ENCODE results near the gene GMDS.
"Not testable (repeated sequence)": the region's sequence is repeated elsewhere in the genome, so short reads cannot be mapped to it uniquely, and the experiment has no call there.

The GMDS gene

DNA sequence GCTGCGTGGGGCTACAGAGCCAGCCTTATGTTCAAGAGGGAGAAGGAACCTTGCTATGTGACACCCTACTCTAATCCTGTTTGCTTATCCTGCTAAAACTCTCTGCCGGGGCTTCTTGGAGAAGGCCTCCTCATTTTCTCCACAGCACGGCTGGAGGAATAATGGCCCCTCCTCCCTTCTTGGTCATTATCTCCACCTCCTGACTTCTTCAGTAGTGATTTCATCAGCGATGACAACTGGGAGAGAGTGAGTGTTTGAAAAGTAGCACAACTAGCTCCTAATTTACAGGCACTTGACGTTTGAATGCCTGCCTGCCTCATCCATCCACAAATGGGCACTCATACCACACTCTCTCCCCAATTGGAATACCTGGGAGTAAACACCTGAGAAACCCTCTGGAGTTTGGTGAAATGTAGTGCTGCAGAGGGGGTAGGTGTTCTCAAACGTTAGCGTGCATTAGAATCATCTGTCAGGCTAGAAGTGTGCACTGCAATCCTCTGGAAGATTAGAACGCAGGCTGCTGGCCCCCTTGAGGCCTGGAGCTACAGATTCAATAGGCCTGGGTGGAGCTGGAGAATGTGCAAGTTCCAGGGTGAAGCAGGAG is 487.2 kb downstream of the GMDS start:
- DNase-seq (ENCODE audit: low read depth in 1 of 2, low spot score in 1 of 2): no peak

DNA sequence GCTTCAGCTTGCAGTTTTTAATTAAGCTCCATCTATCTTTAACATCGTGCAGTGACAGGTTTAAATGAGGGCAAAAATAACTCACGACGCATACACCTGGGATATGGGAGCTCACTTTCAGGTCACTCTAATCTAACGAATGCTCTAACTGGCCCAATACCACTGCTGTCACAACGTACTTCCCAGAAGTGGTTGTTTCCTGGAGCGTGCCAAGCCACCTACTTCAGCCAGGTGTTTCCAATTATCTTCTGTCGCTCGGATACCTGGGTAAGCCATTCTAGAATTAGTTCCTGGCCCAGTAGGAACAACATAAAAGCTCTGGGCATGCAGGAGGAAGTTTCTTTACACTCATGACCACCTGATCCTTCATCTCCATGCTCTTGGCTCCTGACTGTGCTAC is 488.3 kb downstream of the GMDS start:
- DNase-seq (ENCODE audit: low read depth in 1 of 2, low spot score in 1 of 2): no peak

DNA sequence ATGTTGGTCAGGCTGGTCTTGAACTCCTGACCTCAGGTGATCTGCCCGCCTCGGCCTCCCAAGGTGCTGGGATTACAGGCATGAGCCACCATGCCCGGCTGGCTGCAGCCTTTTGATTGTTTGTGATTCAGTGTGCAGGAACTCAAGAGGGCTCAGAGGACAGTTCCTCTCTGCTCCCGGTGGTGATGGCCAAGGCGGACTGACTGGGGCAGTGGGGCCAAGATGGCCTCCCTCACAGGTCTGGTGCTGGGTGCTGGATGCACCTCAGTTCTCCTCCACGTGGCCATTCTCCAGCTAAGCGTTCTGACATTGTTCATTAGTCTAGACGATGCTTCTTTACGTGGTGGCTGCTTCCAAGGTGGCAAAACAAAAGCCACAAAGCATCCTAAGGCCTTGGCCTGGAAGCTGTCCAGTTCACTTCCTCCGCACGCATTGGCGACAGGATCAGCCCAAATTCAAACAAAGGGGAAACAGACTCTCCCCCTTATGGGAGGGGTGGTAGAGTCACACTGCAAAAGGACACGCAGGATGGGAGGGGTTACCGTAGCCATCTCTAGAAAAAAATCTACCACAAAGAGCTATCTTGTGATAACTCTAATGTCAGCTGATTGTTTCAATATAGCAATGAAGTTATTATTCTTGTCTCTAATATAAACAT is 488.8 kb downstream of the GMDS start:
- no peak for DNase-seq (ENCODE audit: low read depth in 1 of 2, low spot score in 1 of 2)

GRCh38 chr6:1751063-1751462 is 494.3 kb downstream of the GMDS start:
- DNase-seq (ENCODE audit: low read depth in 1 of 2, low spot score in 1 of 2): not testable (repeated sequence)

GRCh38 chr6:1749041-1749440 is 496.4 kb downstream of the GMDS start:
- DNase-seq (ENCODE audit: low read depth in 1 of 2, low spot score in 1 of 2): no peak

DNA sequence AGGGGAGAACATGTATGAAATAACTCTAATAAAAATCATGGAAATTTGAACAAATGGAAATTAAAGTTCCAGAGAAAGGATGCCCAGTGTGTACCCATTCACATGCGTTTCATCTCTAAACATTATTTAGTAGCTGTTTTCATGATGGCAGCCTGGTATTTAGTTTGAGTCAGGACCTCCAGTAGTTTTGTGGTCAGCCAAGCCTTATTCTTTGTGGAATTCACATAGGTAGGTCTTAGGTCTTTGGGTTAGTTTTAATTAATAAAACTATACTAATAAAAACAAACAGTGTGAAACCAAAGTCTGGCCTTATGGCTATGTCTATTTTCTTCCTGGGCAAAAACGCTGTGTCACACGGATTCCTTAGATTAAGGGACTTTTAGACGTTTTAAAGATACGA is 497.9 kb downstream of the GMDS start:
- DNase-seq (ENCODE audit: low read depth in 1 of 2, low spot score in 1 of 2): no peak

DNA sequence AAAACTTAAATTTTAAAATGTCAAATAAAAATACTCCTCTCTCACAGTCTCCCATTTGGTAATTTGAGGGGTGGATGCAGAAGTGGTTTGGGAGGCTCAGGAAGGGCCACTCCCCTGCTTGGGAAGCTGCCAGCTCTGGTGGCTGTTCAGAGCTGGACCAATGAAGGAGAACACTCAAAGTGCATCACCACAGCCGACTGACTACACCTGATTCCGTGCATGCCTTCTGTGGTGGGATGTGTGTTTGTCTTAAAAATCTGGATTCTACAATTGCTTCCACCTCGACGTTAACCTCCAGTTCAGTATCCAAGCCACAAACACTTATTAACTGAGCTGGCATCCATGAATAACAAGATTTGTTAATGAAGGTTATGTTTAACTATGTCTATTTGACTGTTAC is 498.4 kb downstream of the GMDS start:
- DNase-seq (ENCODE audit: low read depth in 1 of 2, low spot score in 1 of 2): no peak

DNA sequence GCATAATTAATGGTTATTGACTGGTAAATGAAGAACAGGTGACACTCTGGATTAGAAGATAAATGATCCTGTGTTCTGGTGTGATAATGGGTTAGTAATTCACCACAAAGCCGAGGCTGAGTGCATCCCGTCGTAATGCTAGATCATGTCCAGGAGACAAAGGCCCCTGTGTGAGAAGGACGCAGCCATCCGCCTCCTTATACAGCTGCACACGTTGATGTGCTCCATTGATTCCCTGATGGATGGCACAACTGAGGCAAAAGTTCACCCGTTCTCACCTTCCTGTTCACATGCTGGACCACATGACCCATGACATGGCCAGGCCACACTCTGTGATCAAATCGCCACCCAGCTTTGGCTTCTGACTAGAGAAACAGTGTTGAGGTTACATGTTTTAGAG is 499.6 kb downstream of the GMDS start:
- DNase-seq (ENCODE audit: low read depth in 1 of 2, low spot score in 1 of 2): no peak

GRCh38 chr6:1744543-1744942 is 500.9 kb downstream of the GMDS start:
- no peak for DNase-seq (ENCODE audit: low read depth in 1 of 2, low spot score in 1 of 2)

DNA sequence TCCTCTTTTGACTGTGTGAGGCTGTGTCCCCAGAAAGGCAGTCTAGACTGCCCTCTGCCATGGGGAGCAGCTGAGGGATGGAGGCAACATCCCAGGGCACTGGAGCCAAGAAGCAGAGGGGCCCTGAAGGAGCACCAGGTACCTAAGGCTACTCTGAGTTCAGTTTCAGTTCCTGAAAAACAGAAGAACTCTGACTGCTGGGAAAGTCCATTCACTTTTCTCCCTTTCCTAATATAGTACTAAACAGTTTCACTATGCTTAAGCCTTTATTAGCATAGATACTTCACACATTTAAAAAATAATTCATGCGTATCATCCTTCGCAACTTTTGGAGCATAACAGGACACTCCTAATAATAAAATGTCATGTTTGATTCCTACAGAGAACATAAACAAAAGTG is 505.7 kb downstream of the GMDS start:
- DNase-seq (ENCODE audit: low read depth in 1 of 2, low spot score in 1 of 2): no peak

- DNase-seq (ENCODE audit: low read depth in 1 of 2, low spot score in 1 of 2): no peak
These were observed 506.2 kb downstream of the GMDS start for GRCh38 chr6:1739220-1739619.

GRCh38 chr6:1738558-1739081 is 506.8 kb downstream of the GMDS start:
- no peak for DNase-seq (ENCODE audit: low read depth in 1 of 2, low spot score in 1 of 2)

DNA sequence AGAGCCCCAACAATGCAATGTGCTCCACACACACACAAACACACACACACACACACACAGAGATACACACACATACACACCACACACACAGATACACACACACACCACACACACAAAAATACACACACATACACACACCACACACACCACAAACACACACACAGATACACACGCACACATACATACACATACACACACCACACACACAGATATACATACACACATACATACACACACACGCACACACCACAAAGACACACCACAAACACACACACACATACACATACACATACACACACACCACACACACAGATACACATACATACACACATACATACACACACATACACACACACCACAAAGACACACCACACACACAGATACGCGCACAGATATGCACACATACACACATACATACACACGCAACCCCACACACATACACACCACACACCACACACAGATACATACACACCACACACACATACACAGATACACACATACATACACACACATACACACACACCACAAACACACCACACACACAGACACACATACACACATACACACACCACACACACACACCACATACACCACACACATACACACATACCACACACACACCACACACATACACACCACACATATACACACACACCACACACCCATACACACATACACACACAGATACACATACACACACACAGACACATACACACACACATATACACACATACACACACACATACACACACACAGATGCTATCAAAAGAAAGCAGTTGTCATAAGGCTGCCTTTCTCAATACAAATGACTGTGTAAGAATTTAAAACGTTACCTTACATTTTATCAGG is 507.7 kb downstream of the GMDS start:
- no peak for DNase-seq (ENCODE audit: low read depth in 1 of 2, low spot score in 1 of 2)

GRCh38 chr6:1736346-1737105 is 508.9 kb downstream of the GMDS start:
- no peak for DNase-seq (ENCODE audit: low read depth in 1 of 2, low spot score in 1 of 2)

- DNase-seq (ENCODE audit: low read depth in 1 of 2, low spot score in 1 of 2): no peak
These were observed 510.1 kb downstream of the GMDS start for GRCh38 chr6:1735239-1735803.

GRCh38 chr6:1730882-1731281 is 514.5 kb downstream of the GMDS start:
- no peak for DNase-seq (ENCODE audit: low read depth in 1 of 2, low spot score in 1 of 2)

DNA sequence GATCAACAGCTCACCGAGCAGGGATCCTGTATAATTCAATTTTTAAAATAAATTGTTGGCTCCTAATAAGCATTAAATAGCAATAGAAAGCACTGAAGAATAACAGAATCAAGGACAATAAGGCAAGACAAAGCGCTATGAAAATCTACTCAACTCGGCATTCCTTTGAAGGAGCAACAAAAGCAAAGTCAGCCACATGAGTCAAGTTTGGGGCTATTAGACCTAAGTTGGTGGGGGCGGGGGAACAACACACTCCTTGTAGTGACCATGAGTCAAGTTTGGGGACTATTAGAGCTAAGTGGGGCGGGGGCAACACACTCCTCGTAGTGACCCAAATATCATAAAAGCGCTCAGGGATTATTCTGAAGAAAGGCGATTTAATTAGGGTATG is 515.7 kb downstream of the GMDS start:
- DNase-seq (ENCODE audit: low read depth in 1 of 2, low spot score in 1 of 2): no peak

GRCh38 chr6:1729133-1729749 is 516.2 kb downstream of the GMDS start:
- no peak for DNase-seq (ENCODE audit: low read depth in 1 of 2, low spot score in 1 of 2)

GRCh38 chr6:1726341-1726768 is 519.0 kb downstream of the GMDS start:
- no peak for DNase-seq (ENCODE audit: low read depth in 1 of 2, low spot score in 1 of 2)

DNA sequence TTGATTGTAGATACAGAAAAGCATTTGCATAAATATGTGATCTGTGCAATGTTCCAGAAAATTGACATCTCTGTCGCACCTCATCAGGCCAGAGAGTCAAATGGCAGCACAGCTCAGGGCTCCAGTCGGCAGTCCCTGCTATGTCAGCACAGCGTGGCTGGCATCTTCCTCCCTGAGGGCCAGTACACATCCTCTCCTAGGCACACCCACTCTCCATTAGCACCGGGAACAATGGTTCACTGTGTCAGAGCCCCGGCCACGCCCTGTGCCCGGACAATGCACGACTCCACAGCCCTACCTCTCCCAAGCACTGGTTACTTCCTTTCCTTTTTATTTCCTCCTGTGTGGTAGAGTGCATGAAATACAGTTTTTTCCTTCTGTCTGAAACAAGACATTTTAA is 520.8 kb downstream of the GMDS start:
- DNase-seq (ENCODE audit: low read depth in 1 of 2, low spot score in 1 of 2): no peak

DNA sequence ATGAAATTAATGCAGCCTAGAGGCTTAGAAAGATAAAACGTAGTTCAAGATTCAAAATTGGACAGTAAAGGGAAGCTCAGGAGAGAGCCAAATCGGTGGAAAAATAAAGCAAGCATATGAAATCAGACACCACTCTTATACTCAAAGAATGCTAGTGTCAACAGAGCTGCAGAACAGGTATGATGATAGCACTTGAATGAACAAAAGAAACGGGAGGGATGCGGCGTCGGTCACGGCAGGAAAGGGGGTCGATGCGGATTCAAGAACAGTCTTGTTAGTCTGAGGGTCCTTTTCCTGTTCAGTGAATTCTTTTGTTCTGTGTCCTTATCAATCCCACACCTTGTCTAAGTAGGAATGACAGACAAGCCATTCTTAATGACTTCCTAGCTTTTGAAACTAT is 521.3 kb downstream of the GMDS start:
- DNase-seq (ENCODE audit: low read depth in 1 of 2, low spot score in 1 of 2): no peak
